Ecto neural progenitor cell (in vitro differentiated cells): ENCODE results near the gene TBC1D2.
"Not testable (repeated sequence)": the region's sequence is repeated elsewhere in the genome, so short reads cannot be mapped to it uniquely, and the experiment has no call there.

Experiments used
- DNase-seq: peaks from one replicate; pipeline ENCODE4 v3.0.0-alpha.2; 2018; ENCODE audit warnings: low spot score

The TBC1D2 gene

GRCh38 chr9:98186236-98186635, 69.2 kb downstream of the TBC1D2 start:
- no peak for DNase-seq

GRCh38 chr9:98185611-98186171, 69.8 kb downstream of the TBC1D2 start:
- DNase-seq = no peak

GRCh38 chr9:98185021-98185567, 70.4 kb downstream of the TBC1D2 start:
- no peak for DNase-seq

- no peak for DNase-seq
These were observed 71.1 kb downstream of the TBC1D2 start for GRCh38 chr9:98184326-98184725.

- DNase-seq = no peak
These were observed 72.4 kb downstream of the TBC1D2 start for GRCh38 chr9:98182889-98183599.

GRCh38 chr9:98182069-98182820, 73.2 kb downstream of the TBC1D2 start:
- no peak for DNase-seq

- DNase-seq = no peak
These were observed 73.7 kb downstream of the TBC1D2 start for GRCh38 chr9:98181746-98182068.

- no peak for DNase-seq
These were observed 74.5 kb downstream of the TBC1D2 start for GRCh38 chr9:98180996-98181395.

- no peak for DNase-seq
These were observed 76.3 kb downstream of the TBC1D2 start for GRCh38 chr9:98178874-98179850.

- DNase-seq = no peak
These were observed 78.8 kb downstream of the TBC1D2 start for GRCh38 chr9:98176391-98177259.

- DNase-seq = no peak
These were observed 79.7 kb downstream of the TBC1D2 start for GRCh38 chr9:98175762-98176161.

- no peak for DNase-seq
These were observed 80.3 kb downstream of the TBC1D2 start for GRCh38 chr9:98175028-98175569.

- not testable (repeated sequence) for DNase-seq
These were observed 80.9 kb downstream of the TBC1D2 start for GRCh38 chr9:98174502-98174918.

GRCh38 chr9:98173181-98173580, 82.3 kb downstream of the TBC1D2 start:
- DNase-seq = no peak

GRCh38 chr9:98172604-98173003, 82.8 kb downstream of the TBC1D2 start:
- DNase-seq = no peak

- DNase-seq = no peak
These were observed 84.1 kb downstream of the TBC1D2 start for GRCh38 chr9:98171176-98171925.

- peak; percentile 77 for DNase-seq
These were observed 86.4 kb downstream of the TBC1D2 start for GRCh38 chr9:98168941-98169488.

GRCh38 chr9:98168153-98168780, 87.2 kb downstream of the TBC1D2 start:
- DNase-seq = no peak

- DNase-seq = no peak
These were observed 90.5 kb downstream of the TBC1D2 start for GRCh38 chr9:98164912-98165311.
